T-helper 1 cell (primary cell): ENCODE measurements around the gene SLC39A11.

Experiments
- DNase-seq, 5 donors: peaks; one replicate each; pipeline ENCODE4 v3.0.0-alpha.2; 2012 to 2020

Gene SLC39A11

DNA sequence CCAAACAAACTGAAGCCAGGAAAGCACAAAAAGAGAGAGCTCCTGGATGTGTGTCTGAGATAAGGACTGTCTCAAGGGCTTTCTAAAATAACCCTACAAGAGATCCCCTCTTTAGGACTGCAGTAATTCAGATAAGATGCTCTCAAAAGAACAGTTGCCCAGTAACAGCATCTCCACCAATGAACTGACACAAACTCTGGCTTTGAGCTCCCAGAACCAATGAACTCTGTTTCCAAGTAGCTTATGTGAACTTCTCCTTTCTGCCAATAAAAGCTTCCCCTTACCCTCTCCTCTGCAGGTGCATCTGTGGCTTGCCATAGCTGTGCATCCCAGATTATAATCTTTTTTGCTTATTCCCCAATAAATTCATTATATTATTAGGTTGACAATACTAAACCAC, 421.5 kb downstream of the SLC39A11 start:
- DNase-seq: no peak

DNA sequence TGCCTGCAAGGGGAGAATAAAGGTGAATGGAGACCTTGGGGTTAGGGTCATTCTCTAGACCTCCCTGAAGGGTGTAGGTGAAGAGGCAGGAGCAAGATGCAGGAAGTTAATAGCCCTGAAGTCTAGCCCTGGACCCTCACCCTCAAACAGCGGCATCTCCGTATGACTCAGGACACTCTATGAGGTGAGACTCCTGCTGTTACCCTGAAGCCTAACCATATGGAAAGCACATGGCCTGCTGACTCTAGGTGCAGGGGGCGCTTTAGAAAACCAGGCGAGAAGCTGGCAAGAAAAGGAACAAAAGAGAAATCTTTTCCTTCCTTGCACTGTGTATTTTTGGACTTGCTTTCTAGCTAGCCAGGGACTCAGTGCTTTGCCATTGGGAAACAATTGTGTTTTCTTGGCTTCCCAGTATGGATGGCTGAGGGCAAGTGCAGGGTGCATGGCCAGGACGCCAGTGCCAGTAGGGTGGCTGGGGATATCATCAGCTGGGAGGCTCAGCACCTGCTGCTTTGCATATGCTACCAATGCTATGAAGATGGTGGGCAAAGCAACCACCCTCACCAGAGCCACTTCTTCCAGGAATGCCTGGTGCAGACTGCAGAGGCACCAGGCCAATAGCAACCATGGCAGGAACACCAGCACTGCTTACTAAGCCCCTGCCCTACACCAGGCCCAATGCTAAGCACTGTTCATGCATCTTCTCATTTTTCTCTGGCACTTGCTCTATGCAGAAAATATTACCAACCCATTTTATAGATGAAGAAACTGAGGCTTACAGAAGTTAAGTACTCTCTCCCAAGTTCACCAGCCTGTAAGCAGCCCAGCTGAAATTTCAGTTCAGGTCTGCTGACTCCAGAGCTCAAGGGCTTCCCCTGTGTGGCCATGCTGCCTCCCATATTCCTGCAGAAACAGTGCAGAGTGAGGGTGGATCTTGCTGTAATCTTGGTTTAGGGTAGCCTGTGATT, 425.1 kb downstream of the SLC39A11 start:
- no peak for DNase-seq

DNA sequence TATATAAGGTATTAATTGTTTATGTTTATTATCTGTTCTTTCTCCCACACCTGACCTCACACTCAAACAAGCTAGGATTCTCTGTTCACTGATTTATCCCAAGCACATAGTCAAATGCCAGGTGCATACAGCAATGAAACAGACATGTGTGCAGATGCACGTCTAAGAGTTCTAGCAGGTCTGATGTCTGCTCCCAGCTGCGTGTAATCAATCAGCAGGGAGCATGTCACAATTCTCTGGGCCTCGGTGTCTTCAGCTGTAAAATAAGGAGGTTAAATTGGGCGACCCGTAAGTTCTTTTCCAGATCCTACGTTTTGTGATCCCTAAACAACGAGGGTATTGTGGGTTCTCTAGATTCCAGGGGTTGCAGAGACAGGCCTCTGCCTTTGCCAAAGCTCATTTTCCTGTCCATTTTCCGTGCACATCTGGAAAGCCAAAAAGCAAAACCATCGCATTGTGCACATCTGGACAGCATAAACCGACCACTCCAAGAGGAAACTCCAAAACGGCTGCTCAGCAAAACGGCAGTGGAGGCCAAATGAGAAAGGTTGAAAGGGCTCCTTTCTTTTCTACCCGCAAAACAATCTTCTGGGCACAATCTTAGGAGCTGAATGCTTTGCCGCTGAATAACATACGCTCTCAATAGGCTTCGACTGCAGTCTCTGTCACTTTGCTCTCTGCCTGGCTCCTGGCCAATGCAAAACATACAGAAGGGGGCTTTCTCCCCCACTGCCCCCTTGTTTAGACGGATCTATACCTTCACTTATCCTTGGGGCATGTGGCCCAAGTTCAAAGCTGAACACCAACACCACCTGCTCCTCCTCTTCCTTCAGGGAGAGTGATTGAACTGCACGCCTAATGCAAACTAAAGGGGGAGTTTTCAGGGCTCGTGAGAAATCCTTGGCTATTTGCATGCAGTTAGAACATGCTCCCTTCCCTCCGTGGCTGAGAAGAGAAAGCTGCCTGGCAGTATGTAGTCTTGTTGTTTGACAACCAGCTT, 426.3 kb downstream of the SLC39A11 start:
- DNase-seq: no peak

DNA sequence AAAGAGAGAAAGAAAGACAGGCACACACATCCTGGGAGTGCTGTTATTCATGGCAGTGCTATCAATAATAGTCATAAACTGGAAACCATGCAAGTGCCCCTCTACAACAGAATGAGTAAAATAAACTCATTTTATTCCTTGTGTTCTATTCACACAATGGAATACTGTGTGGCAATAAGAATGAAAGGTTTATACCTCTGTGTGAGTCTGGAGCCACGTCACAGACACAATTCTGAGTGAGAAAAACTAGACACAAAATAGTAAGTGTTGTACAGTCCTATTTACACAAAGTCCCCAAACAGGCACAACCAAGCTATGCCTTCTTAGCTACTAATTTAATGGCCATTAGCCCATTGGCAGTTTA, 429.7 kb downstream of the SLC39A11 start:
- no peak for DNase-seq

DNA sequence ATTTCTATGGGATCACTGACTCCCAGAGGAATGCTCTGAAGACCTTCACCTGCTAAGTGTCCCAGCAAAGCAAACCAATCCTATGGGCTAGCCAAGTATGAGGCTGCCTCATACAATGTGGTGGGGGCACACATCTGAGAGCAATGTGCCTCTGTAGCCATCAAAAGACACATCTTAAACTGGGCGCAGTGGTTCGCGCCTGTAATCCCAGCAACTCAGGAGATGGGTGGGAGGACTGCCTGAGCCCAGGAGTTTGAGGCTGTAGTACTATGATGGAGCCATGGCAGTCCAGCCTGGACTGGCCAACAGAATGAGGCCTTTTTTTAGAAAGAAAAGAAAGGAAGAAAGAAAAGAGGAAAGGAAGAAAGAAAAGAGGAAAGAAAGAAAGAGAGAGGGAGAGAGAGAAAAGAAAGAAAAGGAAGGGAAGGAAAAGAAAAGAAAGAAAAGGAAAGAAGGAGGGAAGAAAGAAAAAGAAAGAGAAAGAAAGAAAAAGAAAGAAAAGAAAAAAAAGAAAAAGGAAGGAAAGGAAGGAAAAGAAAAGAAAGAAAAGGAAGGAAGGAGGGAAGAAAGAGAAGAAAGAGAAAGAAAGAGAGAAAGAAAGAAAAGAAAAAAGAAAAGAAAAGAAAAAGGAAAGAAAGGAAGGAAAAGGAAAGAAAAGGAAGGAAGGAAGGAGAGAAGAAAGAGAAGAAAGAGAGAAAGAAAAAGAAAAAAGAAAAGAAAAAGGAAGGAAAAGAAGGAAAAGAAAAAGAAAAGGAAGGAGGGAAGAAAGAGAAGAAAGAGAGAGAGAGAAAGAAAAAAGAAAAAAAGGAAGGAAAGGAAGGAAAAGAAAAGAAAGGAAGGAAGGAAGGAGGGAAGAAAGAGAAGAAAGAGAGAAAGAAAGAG, 430.3 kb downstream of the SLC39A11 start:
- no peak for DNase-seq

DNA sequence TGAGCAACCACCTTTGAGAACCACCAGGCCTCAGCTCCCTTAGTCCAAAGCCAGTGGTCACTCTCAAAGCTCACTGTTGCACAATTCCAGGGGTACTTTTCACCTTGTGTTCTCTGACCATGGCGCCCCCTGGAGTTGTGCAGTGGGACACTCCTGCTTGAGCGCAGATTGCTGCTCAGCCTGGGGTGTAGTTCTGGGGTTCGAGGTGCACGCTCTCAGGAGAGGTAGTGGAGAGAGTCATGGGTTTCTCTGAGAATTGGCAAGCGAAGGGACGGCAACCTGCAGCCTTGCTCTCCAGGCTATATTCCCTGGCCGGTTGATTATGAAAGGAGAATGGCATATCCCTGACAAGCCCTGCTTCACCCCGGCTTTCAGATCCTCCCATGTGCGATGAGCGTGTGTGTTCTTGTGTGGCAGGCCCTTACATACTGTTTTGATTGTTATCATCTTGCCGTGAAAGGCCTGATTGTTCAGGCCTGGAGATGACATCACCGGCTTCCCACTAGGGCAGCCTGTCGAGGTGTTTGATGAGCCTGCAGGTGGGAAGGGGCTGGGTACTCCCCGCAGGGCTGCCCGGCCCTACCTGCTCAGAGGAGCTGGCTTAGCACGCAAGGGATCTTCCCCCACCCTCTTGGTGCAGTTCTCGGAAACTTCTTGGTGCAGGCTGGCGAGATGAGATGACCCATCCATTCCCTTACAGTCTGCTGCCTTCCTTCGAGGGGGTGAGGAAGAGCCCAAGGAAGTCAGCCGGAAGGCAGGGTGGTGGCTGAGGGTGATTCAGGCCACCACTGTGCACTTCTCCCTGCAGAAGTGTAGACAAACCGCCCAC, 431.2 kb downstream of the SLC39A11 start:
- no peak for DNase-seq

DNA sequence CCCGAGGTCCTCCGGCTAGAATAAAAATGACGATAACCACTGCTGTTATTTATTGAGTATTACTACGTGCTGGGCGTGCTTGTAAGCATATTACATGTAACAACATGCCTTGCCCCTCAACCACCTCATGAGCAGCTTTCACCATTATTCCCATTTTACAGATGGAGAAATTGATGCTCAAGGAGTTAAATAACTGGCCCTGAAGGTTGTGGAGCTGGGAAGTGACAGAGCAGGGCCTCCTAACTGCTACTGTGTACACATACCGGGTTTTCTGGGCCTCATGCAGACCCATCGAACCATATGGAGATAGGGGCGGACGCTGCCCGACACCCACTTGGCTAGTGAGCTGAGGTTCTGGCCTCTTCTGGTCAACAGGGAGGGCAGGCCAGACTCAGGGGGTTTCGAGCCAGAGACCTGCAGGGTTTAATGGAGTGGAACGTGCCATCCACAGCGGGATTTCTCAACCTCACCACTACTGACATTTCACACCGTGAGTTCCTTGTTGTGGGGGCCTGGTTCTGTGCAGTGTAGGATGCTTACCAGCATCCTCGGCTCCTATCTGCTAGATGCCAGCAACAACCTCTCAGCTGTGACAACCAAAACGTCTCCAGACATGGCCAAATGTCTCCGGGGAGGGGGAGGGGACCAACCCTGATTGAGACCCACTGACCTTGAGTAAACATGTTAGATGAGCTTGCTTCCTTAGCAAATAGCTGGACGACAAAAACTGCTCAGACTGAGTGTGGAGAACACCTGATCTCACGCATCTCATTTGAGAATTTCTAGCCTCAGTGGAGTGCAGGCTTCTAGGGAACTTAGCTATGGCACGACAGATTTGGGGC, 432.0 kb downstream of the SLC39A11 start:
- no peak for DNase-seq

DNA sequence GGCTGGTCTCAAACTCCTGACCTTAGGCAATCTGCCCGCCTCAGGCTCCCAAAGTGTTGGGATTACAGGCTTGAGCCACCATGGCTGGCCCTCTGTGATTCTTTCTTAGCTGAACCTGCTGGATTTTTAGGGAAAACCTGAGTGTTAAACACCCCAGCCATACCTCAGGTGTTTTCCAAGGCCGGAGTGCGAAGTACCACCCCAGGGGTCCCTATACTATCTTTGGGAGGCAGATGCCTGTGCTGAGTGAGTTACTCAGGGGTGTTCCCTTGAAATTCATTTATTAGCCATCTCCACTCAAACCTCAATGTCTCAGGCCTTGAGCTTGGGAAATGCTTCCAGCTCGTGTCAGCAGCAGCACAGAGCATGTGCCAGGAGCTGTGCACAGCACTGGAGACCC, 432.7 kb downstream of the SLC39A11 start:
- no peak for DNase-seq

DNA sequence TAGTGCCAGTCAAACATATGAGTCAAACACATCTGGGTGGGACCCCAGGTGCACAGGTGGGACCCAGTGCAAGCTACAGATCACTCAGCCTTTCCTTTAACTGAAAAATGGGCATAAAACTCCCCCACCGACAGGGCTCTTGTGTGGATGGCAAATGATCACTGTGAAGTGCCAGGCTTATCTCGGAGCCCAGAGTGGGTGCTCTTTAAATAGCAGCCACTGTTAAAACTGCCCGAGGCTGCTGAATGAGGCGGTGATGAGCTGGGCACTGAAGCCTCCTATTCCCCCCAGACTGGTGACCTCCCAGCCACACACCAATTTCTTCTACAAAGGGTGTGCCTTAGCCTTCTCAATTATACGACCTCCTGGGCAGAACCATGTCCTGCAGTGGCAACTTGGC, 433.8 kb downstream of the SLC39A11 start:
- no peak for DNase-seq

DNA sequence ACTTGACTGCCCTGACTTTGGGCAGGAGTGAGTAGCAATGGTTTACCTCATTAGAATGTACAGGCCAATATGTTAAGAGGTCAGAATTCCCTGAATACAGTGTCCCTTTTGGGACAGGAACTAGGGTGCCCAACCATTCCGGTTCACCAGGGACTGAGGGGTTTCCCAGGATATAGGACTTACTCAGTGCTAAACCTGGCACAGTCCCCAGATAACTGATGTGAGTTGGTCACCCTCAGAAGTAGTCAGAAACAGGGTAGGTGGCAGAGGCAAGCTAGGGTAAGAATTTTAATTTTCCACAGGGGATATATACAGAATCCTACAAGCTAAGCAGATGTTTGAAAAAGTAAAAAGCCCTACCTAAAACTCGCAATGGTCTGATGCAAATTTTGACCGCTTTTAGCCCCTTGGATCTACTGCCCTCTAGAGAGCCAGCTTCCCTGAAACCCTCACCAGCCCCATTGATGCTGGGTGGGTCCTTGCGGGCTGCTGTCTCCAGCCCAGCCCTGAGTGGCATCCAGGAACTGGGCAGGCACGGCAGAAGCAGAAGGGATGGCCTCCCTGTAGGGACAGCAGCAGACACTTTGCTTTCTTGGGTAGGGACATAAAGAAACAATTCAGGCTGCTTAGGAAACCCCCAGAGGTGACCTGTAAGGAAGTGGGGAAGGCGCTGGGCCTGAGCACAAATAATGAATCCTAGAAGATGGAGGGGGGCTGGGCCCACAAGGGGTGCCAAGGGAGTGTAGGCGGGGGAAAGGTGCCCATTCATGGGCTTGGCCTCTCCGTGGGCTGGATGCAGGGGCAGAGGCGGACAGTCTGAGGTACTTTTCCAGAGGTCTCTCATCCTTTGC, 434.8 kb downstream of the SLC39A11 start:
- no peak for DNase-seq

DNA sequence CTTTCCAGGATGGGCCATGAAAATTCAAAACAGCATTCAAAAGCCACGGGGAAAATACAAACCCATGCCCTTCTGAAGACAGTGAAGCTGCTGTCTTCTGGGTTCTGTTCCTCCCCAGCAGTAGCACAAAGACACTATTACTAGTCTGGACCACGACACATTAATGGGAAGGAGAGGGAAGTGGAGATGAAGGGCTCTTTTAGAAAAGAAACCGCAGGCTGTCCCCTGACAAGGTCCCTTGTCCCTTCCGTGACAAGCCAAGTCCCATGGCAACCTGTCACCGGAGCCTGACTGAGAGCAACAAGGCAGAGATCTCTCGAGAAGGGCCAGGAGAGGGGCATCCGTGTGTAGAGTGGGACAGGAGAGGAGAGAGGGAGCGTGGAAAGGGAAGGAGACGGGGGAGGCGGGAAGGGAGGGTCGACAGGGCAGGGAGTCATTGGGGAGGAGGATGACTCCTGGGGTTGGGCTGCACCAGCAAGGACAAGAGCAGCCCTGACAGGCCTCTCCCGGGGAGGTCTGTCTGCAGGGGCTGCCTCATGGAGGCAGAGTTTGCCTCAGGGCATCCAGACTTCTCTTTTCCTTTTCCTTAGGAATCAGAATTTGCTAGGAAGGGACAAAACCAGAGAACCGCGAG, 436.2 kb downstream of the SLC39A11 start:
- DNase-seq: no peak

DNA sequence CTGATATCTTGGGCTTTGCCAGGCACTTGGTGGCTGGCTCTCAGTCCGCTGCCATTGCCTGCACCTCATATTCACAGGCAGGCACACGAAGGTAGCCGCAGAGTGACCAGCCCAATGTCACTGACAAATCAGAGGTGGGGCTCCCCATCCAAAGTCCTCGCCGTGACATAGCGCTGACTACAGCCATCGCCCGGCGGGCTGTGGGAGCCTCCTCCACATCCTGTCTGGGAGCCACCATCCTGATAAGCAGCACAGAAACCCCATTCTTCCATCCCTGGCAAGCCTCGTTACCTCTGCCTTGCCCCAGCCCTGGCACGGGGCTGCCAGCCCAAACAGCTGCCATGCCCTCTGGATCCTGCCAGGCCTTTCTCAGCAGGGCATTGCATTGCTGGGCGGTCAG, 437.8 kb downstream of the SLC39A11 start:
- DNase-seq: no peak

DNA sequence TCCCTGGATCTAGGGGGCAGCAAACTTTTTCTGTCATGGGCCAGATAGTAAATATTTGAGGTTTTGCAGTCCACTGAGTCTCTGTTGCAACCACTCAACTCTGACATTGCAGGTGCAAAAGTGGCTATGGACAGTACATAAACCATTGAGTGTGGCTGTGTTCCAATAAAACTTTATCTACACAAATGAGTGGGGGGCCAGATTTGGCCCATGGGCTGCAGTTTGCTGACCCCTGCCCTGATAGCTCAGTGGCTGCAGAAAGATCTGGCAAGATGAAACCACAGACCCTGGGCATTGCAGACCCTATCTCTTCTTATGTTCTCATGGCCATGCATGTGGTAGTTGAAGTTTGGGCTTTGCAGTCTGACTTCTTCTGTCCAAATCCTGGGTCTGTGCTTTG, 440.5 kb downstream of the SLC39A11 start:
- DNase-seq: no peak

DNA sequence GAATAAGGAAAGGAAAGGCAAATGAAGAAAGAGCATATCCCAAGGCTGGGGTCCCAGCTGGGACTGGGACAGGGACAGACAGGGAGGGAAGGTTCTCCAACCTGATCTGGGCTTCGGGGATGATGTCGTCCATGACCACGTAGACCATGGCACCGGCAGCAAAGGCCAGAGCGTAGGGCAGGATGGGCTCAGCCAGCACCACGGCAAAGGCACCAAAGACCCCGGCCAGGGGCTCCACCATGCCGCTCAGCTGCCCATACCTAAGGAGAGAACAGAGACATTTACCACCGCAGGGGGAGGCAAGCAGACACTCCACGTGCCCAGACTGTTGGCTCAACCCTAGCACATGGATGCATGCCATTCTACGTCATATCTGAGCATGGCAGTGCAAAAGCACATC, 443.8 kb downstream of the SLC39A11 start:
- no peak for DNase-seq

DNA sequence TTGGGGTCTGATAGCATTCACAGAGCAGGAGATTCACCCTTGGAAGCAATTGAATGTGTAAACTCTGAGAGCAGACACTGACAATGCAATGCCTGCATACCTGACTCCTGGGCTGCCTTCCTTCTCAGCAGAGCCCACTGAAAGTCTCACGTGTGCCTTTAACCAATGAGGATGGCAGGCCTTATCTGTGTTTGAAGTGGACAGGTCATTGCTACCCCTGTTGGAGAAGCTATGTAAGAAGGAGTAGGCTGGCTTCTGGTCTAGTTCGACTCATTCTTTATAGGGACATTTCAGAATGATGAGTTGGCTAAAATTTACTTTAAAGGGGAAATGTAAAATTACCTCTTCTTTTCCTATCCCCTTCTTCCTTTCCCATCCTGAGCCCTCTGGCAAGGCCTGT, 446.3 kb downstream of the SLC39A11 start:
- DNase-seq: no peak

DNA sequence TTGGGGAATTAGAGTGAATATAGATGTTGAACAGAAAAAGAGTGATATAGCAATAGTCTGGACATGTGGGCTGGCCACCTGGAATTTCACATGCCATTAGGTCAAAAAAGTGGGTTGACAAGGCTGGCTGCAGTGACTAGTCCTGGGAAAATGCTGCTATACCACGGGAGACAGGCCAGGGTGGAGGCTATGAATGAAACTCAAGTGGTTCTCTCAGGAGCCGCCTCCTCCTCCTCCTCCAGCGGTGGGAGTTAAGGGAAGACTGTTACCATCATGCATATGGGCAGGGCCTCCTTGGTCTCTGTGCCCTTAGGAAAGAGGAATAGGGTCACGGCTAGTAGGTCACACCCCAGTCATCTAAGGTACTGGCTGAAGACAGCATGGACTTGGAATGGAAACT, 448.0 kb downstream of the SLC39A11 start:
- no peak for DNase-seq

DNA sequence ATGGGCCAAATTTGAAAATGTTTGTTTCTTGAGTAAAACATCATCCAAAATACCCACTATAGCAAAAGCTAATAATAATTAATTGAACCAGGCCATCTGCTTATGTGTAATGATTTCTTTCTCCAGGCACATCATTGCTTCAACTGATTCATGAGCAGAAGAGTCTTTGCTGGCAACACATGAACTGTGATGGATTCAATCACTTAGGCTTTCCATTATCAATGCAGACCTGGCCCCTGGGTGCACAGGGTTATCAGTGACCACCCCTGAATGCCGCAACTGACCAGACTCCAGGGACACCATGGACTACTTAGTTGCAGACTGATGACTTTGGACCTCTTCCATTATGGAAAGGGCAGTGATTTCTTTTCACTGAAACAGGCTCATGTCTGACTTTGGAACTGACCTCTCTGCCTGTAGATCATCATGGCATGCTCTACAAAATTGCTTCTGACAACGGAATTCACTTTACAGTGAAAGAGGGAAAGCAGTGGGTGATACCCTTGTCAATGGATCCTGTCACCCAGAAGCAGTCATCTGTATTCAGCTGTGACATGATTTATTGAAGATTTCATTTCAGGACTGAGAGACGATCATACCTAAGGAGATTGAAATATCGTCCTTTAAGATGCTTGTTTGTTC, 448.8 kb downstream of the SLC39A11 start:
- DNase-seq: no peak

DNA sequence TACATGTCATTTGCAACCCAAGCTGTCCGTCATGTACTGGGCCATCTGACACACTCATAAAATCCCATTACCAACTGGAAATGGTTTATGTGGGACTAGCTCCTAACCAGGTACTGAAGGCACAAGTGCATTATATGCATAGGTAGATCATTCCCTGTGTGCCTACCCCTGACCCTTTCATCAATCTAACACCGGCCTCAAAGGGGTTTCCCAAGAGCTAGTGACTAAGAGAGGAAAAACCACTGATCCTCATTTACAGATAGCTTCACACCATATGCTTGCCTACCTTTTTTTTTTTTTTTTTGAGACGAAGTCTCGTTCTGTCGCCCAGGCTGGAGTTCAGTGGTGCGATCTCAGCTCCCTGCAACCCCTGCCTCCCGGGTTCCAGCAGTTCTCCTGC, 449.8 kb downstream of the SLC39A11 start:
- no peak for DNase-seq
